Neural cell (in vitro differentiated cells): ENCODE data around the gene CLDN18. TPM values are rescaled to one million over a fixed set of nuclear protein-coding genes. Genes with fewer than 3 reads are reported as not detected.

Experiments used
- H2AFZ ChIP-seq: fragments of 200-600, 300-800 bp; sonication (generic), shearing (Covaris generic); 2 replicates; pipeline ENCODE4 v1.6.0; 2014; ENCODE audit warnings: low read depth, mild to moderate bottlenecking, antibody characterized with exemption, low read length, moderate library complexity
- H3F3A ChIP-seq: fragments of 200-600 bp; shearing (Covaris generic); 2 replicates; pipeline ENCODE4 v1.6.1; 2016; ENCODE audit warnings: mild to moderate bottlenecking, moderate library complexity, mixed read lengths, antibody characterized with exemption, low read length; ENCODE audit not compliant: insufficient read depth, poor library complexity, severe bottlenecking
- H3K27ac ChIP-seq: fragments of 200-600, 300-800 bp; sonication (generic), shearing (Covaris generic); 2 replicates; pipeline ENCODE4 v1.5.1; 2014; ENCODE audit warnings: mild to moderate bottlenecking, low read length, moderate library complexity
- H3K27me3 ChIP-seq: fragments of 300-800, 200-600 bp; sonication (generic), shearing (Covaris generic); 2 replicates; pipeline ENCODE4 v1.6.0; 2014; ENCODE audit warnings: mild to moderate bottlenecking, low read depth, low read length, moderate library complexity; ENCODE audit not compliant: insufficient read depth
- H3K36me3 ChIP-seq: fragments of 300-800, 200-600 bp; sonication (generic), shearing (Covaris generic); 2 replicates; pipeline ENCODE4 v1.5.1; 2014; ENCODE audit warnings: mild to moderate bottlenecking, antibody characterized with exemption, low read length, moderate library complexity; ENCODE audit not compliant: insufficient read depth
- H3K4me2 ChIP-seq: fragments of 300-800, 200-600 bp; sonication (generic), shearing (Covaris generic); 2 replicates; pipeline ENCODE4 v1.6.0; 2014; ENCODE audit warnings: mild to moderate bottlenecking, low read length
- H3K4me3 ChIP-seq: fragments of 300-800, 200-600 bp; sonication (generic), shearing (Covaris generic); 2 replicates; pipeline ENCODE4 v1.5.1; 2014; ENCODE audit warnings: mild to moderate bottlenecking, low read length, moderate library complexity
- H3K79me2 ChIP-seq: fragments of 200-600 bp; shearing (Covaris generic); replicated peaks from 2 replicates; pipeline ENCODE4 v1.6.0; 2014; ENCODE audit warnings: mild to moderate bottlenecking, low read length, moderate library complexity; ENCODE audit not compliant: insufficient read depth
- H3K9ac ChIP-seq: fragments of 300-800, 200-600 bp; sonication (generic), shearing (Covaris generic); 2 replicates; pipeline ENCODE4 v1.6.1; 2016; ENCODE audit warnings: mild to moderate bottlenecking, low read length, mixed read lengths
- H3K9me2 ChIP-seq: fragments of 200-600 bp; shearing (Covaris generic); 2 replicates; pipeline ENCODE4 v1.6.1; 2016; ENCODE audit warnings: mild to moderate bottlenecking, low read length, mixed read lengths; ENCODE audit not compliant: insufficient read depth
- H3K9me3 ChIP-seq: fragments of 200-600, 300-800 bp; sonication (generic), shearing (Covaris generic); 2 replicates; pipeline ENCODE4 v1.6.1; 2016; ENCODE audit warnings: mild to moderate bottlenecking, mixed run types, low read length, moderate library complexity, mixed read lengths
- H4K20me1 ChIP-seq: fragments of 200-600 bp; shearing (Covaris generic); 2 replicates; pipeline ENCODE4 v1.6.1; 2016; ENCODE audit warnings: mild to moderate bottlenecking, mixed run types; ENCODE audit not compliant: insufficient read depth
- EP300 ChIP-seq: fragments of 450-650 bp; conservative IDR thresholded peaks from 2 replicates; pipeline ENCODE4 v1.6.1; 2014; ENCODE audit warnings: antibody characterized with exemption, mild to moderate bottlenecking, moderate library complexity; ENCODE audit not compliant: poor library complexity, severe bottlenecking
- EZH2 ChIP-seq: fragments of 200-600, 300-800 bp; shearing (Covaris generic), sonication (generic); IDR thresholded peaks from 2 replicates; pipeline ENCODE4 v1.6.1; 2014; ENCODE audit warnings: antibody characterized with exemption, low read length, borderline replicate concordance, mild to moderate bottlenecking; ENCODE audit not compliant: insufficient read depth, poor library complexity, severe bottlenecking
- MXI1 ChIP-seq: fragments of 450-650 bp; conservative IDR thresholded peaks from 2 replicates; pipeline ENCODE4 v1.6.1; 2014; ENCODE audit warnings: antibody characterized with exemption, mild to moderate bottlenecking; ENCODE audit not compliant: poor library complexity, severe bottlenecking
- POLR2AphosphoS5 ChIP-seq: IDR thresholded peaks from 2 replicates; pipeline ENCODE4 v1.6.1; 2012
- RAD21 ChIP-seq: fragments of 450-650 bp; conservative IDR thresholded peaks from 2 replicates; pipeline ENCODE4 v1.6.1; 2014; ENCODE audit warnings: antibody characterized with exemption, mild to moderate bottlenecking, moderate library complexity
- SMC3 ChIP-seq: fragments of 450-650 bp; conservative IDR thresholded peaks from 2 replicates; pipeline ENCODE4 v1.6.1; 2014; ENCODE audit warnings: antibody characterized with exemption, mild to moderate bottlenecking, moderate library complexity; ENCODE audit not compliant: poor library complexity
- TAF1 ChIP-seq: IDR thresholded peaks from 2 replicates; pipeline ENCODE4 v1.6.1; 2012; ENCODE audit warnings: low read depth
- polyA plus RNA-seq: library from polyadenylated mRNA; depleted of rRNA; stranded (reverse); fragments of >200 nt; gene quantifications from 2 replicates; pipeline ENCODE4 v1.2.3, GENCODE V29; 2014
- TF ChIP-seq, protein P1 (sequence below): IDR thresholded peaks from 2 replicates; pipeline ENCODE4 v1.6.1; 2012; ENCODE audit warnings: borderline replicate concordance
- TF ChIP-seq, protein P2 (sequence below): fragments of 450-650 bp; IDR thresholded peaks from 2 replicates; pipeline ENCODE4 v1.5.1; 2014; ENCODE audit warnings: antibody characterized with exemption, mild to moderate bottlenecking, moderate library complexity; ENCODE audit not compliant: poor library complexity, severe bottlenecking

CLDN18 gene
- polyA plus RNA-seq, 1 donor from 2014 or later = not detected

DNA sequence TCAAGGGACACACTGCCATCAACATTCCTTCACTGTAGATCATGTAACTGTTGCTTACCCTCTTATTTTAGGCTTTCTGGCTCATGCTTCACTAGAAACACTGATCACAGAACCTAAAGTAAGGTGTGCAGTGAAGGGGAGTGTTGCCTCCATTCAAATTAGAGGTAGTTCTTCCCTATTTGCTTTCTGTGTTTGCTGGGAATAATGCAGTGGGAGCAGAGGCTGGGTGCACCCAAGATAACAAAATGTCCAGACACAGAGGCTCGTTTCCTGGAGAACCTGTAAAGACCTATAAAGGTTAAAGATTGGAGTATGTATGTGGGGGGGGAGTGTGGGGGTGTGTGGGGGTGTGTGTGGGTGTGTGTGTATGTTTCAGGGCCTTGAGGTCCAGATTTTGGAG lies 2.1 kb upstream of the CLDN18 start:
- Histone ChIP-seq H3K36me3 (no peaks in the 10 kb centered on the region), H3K9me3 (no peaks in the 10 kb centered on the region), H4K20me1 (no peaks in the 10 kb centered on the region), H3K27ac (no peak overlapping the region), H3K4me2 (no peak overlapping the region), H2AFZ (no peak overlapping the region), H3K79me2 (no peaks in the 10 kb centered on the region), H3K27me3 (no peaks in the 10 kb centered on the region), H3K9ac (no peak overlapping the region), H3F3A (no peaks in the 10 kb centered on the region), H3K9me2 (no peaks in the 10 kb centered on the region), H3K4me3 (no peak overlapping the region)
- no peak for TF ChIP-seq SMC3
- no peak for TF ChIP-seq TAF1
- TF ChIP-seq, protein P1, sequence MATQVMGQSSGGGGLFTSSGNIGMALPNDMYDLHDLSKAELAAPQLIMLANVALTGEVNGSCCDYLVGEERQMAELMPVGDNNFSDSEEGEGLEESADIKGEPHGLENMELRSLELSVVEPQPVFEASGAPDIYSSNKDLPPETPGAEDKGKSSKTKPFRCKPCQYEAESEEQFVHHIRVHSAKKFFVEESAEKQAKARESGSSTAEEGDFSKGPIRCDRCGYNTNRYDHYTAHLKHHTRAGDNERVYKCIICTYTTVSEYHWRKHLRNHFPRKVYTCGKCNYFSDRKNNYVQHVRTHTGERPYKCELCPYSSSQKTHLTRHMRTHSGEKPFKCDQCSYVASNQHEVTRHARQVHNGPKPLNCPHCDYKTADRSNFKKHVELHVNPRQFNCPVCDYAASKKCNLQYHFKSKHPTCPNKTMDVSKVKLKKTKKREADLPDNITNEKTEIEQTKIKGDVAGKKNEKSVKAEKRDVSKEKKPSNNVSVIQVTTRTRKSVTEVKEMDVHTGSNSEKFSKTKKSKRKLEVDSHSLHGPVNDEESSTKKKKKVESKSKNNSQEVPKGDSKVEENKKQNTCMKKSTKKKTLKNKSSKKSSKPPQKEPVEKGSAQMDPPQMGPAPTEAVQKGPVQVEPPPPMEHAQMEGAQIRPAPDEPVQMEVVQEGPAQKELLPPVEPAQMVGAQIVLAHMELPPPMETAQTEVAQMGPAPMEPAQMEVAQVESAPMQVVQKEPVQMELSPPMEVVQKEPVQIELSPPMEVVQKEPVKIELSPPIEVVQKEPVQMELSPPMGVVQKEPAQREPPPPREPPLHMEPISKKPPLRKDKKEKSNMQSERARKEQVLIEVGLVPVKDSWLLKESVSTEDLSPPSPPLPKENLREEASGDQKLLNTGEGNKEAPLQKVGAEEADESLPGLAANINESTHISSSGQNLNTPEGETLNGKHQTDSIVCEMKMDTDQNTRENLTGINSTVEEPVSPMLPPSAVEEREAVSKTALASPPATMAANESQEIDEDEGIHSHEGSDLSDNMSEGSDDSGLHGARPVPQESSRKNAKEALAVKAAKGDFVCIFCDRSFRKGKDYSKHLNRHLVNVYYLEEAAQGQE = no peak
- no peak for TF ChIP-seq MXI1
- TF ChIP-seq POLR2AphosphoS5 = no peak
- TF ChIP-seq, protein P2, sequence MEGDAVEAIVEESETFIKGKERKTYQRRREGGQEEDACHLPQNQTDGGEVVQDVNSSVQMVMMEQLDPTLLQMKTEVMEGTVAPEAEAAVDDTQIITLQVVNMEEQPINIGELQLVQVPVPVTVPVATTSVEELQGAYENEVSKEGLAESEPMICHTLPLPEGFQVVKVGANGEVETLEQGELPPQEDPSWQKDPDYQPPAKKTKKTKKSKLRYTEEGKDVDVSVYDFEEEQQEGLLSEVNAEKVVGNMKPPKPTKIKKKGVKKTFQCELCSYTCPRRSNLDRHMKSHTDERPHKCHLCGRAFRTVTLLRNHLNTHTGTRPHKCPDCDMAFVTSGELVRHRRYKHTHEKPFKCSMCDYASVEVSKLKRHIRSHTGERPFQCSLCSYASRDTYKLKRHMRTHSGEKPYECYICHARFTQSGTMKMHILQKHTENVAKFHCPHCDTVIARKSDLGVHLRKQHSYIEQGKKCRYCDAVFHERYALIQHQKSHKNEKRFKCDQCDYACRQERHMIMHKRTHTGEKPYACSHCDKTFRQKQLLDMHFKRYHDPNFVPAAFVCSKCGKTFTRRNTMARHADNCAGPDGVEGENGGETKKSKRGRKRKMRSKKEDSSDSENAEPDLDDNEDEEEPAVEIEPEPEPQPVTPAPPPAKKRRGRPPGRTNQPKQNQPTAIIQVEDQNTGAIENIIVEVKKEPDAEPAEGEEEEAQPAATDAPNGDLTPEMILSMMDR = no peak
- TF ChIP-seq RAD21 = no peak
- no peak for TF ChIP-seq EP300
- TF ChIP-seq EZH2 = no peak

DNA sequence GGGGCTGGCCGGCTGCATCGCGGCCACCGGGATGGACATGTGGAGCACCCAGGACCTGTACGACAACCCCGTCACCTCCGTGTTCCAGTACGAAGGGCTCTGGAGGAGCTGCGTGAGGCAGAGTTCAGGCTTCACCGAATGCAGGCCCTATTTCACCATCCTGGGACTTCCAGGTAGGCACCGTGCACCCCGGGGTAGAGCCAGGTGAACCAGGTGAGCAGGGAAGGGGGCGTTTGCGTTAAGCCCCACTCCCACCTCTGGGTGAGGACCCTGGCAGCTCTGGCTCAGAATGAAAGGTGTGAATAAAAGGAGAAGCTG lies 267 bp downstream of the CLDN18 start:
- H3K9ac ChIP-seq = no peak overlapping the region
- no peak overlapping the region for H3K27ac ChIP-seq
- TF ChIP-seq EP300 (no peak), MXI1 (no peak)
- TF ChIP-seq, protein P1 = no peak
- no peaks in the 10 kb centered on the region for H3K9me2 ChIP-seq
- H3F3A ChIP-seq = no peaks in the 10 kb centered on the region
- no peak overlapping the region for H3K4me3 ChIP-seq
- H4K20me1 ChIP-seq = no peaks in the 10 kb centered on the region
- H3K4me2 ChIP-seq = no peak overlapping the region
- no peaks in the 10 kb centered on the region for H3K79me2 ChIP-seq
- H3K9me3 ChIP-seq = no peaks in the 10 kb centered on the region
- no peak overlapping the region for H2AFZ ChIP-seq
- no peaks in the 10 kb centered on the region for H3K36me3 ChIP-seq
- no peaks in the 10 kb centered on the region for H3K27me3 ChIP-seq
